Activated CD4-positive, alpha-beta memory T cell treated with anti-CD3 and anti-CD28 coated beads for 36 hours (primary cell): ENCODE measurements around the gene ROR1. TPM values are rescaled to one million over a fixed set of nuclear protein-coding genes. Genes with fewer than 3 reads are reported as not detected.

ENCODE experiments used
- CTCF ChIA-PET: fragments of 350-600 bp; sonication (Branson Sonifier 250); formaldehyde crosslinking; loops from one replicate; lab custom pipeline; 2021; ENCODE audit warnings: antibody characterized with exemption, inconsistent platforms; lab: Charles Lee
- POLR2A ChIA-PET: fragments of 350-600 bp; sonication (Branson Sonifier 250); formaldehyde crosslinking; loops from one replicate; lab custom pipeline; 2021; ENCODE audit warnings: antibody characterized with exemption; lab: Charles Lee
- DNase-seq: peaks from one replicate; pipeline ENCODE4 v3.0.0-alpha.2; 2020
- H3K27ac Mint-ChIP-seq: one replicate; pipeline ENCODE4 v1.8.0; 2021; ENCODE audit warnings: mixed read lengths
- H3K27me3 Mint-ChIP-seq: one replicate; pipeline ENCODE4 v1.8.0; 2021; ENCODE audit warnings: mixed read lengths
- H3K36me3 Mint-ChIP-seq: one replicate; pipeline ENCODE4 v1.8.0; 2021; ENCODE audit warnings: mixed read lengths
- H3K4me1 Mint-ChIP-seq: one replicate; pipeline ENCODE4 v1.8.0; 2021; ENCODE audit warnings: low read depth, mixed read lengths
- H3K4me3 Mint-ChIP-seq: one replicate; pipeline ENCODE4 v1.8.0; 2021; ENCODE audit warnings: mild to moderate bottlenecking, mixed read lengths
- H3K9me3 Mint-ChIP-seq: one replicate; pipeline ENCODE4 v1.8.0; 2021; ENCODE audit warnings: mixed read lengths
- intact Hi-C: fragments of 100-400 bp; cut with micrococcal nuclease; formaldehyde crosslinking; loops from one replicate; pipeline ENCODE4 v1.15.1; 2023
- total RNA-seq, 2 experiments: library from RNA; stranded (reverse); gene quantifications; one replicate each; pipeline ENCODE4 v1.2.3, GENCODE V29; 2021

The ROR1 gene
- total RNA-seq, 2 experiments from 2014 or later: 0.10 to 0.12 TPM

DNA sequence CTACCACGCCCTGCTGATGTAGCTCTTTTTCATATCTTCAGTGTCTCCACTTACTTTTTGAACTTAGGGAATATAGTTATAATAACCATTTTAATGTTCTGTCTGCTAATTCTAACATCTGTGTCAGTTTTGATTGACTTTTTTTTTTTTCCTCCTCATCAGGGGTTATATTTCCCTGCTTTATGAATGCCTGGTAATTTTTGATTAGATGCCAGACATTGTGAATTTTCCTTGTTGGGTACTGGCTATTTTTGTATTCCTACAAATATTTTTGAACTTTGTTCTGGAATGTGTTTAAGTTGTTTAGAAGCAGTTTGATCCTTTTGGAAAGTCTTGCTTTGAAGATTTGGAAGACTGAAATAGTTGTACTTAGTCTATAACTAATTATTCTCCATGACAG lies 82.1 kb downstream of the ROR1 start:
- no peaks in the 10 kb centered on the region for H3K4me1 Mint-ChIP-seq

GRCh38 chr1:63856924-63857323 lies 83.1 kb downstream of the ROR1 start:
- CTCF ChIA-PET: no interaction called here
- intact Hi-C loops: no loop called here
- Mint-ChIP-seq H3K4me3 (no peak overlapping the region), H3K9me3 (peaks cover 15% of the 10 kb centered on the region), H3K36me3 (no peaks in the 10 kb centered on the region), H3K27me3 (peaks cover 2% of the 10 kb centered on the region), H3K27ac (no peak overlapping the region), H3K4me1 (no peaks in the 10 kb centered on the region)
- POLR2A ChIA-PET: no interaction called here
- no peak for DNase-seq

More for the DNA sequence above, 82.1 kb downstream of the ROR1 start:
- H3K4me3 Mint-ChIP-seq: no peak overlapping the region
- H3K27me3 Mint-ChIP-seq: peaks cover 2% of the 10 kb centered on the region
- H3K9me3 Mint-ChIP-seq: peaks cover 15% of the 10 kb centered on the region
- intact Hi-C loops: no loop called here
- no peaks in the 10 kb centered on the region for H3K36me3 Mint-ChIP-seq
- CTCF ChIA-PET: no interaction called here
- no peak overlapping the region for H3K27ac Mint-ChIP-seq
- POLR2A ChIA-PET: no interaction called here
- DNase-seq: no peak

DNA sequence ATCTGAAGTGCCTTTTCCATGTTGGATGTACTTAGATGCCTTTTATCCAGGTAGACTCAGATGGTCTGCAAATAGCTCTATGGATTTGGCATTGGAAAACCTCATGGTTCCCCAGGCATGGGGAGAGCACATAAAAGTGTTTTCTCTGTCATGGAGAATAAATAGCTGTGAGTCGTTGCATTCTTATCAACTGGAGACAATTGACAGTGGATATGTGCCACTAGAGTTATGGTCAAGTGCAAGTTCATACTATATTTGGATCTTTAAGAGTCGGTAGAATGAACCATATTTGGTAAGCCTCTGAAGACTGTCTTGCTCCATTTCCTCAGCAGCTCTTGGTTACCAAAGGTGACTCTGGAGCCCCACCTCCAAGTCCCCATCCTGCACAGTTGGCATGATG lies 83.7 kb downstream of the ROR1 start:
- Mint-ChIP-seq H3K36me3 (no peaks in the 10 kb centered on the region), H3K4me1 (no peaks in the 10 kb centered on the region), H3K27ac (no peak overlapping the region), H3K4me3 (no peak overlapping the region), H3K9me3 (peaks cover 15% of the 10 kb centered on the region), H3K27me3 (peaks cover 3% of the 10 kb centered on the region)
- POLR2A ChIA-PET: no interaction called here
- intact Hi-C loops: no loop called here
- CTCF ChIA-PET: no interaction called here
- DNase-seq: no peak

GRCh38 chr1:63858153-63858552 lies 84.3 kb downstream of the ROR1 start:
- CTCF ChIA-PET: no interaction called here
- POLR2A ChIA-PET: no interaction called here
- intact Hi-C loops: no loop called here
- H3K4me1 Mint-ChIP-seq: no peaks in the 10 kb centered on the region
- peaks cover 15% of the 10 kb centered on the region for H3K9me3 Mint-ChIP-seq
- H3K4me3 Mint-ChIP-seq: no peak overlapping the region
- DNase-seq: no peak
- peaks cover 3% of the 10 kb centered on the region for H3K27me3 Mint-ChIP-seq
- no peak overlapping the region for H3K27ac Mint-ChIP-seq
- H3K36me3 Mint-ChIP-seq: no peaks in the 10 kb centered on the region

DNA sequence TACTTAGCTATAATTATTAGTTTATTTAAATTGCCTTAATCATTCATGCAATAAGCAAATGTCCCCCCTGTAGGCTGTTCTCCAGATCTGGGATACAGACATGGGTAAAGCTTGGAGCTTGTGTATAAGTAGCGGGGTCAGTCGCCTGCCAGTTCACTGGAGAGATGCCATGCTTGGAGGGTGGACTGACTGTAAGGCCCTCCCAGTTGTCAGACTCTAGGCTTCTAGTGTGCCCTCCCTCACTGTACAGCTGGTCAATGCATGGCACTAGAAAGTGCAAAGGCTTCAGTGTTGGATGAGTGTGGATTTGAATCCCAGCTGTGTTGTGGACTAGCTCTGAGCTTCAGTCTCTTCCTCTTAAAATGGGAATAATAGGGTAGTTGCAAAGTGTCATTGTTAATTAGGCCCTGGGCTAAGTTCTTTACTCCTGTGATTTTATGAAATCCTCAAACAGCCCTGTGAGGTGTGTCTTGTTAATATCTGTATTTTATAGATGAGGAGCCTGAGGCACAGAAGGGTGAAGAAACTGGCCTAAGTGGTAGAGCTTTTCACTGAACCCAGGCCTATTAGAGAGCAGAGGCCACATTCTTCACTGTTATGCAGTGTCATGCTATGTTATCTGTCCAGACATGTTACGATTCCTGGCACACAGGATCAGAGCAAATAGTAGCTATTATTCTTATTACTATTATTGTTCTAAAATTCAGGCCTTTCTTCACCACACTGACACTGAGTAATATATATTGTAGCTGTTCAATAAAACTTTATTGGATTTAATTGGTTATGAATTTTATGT lies 85.9 kb downstream of the ROR1 start:
- no peak overlapping the region for H3K4me3 Mint-ChIP-seq
- POLR2A ChIA-PET: no interaction called here
- H3K9me3 Mint-ChIP-seq: peaks cover 15% of the 10 kb centered on the region
- no peak overlapping the region for H3K27ac Mint-ChIP-seq
- no peak for DNase-seq
- no peaks in the 10 kb centered on the region for H3K36me3 Mint-ChIP-seq
- CTCF ChIA-PET: no interaction called here
- H3K27me3 Mint-ChIP-seq: peaks cover 3% of the 10 kb centered on the region
- no peaks in the 10 kb centered on the region for H3K4me1 Mint-ChIP-seq
- intact Hi-C loops: no loop called here

DNA sequence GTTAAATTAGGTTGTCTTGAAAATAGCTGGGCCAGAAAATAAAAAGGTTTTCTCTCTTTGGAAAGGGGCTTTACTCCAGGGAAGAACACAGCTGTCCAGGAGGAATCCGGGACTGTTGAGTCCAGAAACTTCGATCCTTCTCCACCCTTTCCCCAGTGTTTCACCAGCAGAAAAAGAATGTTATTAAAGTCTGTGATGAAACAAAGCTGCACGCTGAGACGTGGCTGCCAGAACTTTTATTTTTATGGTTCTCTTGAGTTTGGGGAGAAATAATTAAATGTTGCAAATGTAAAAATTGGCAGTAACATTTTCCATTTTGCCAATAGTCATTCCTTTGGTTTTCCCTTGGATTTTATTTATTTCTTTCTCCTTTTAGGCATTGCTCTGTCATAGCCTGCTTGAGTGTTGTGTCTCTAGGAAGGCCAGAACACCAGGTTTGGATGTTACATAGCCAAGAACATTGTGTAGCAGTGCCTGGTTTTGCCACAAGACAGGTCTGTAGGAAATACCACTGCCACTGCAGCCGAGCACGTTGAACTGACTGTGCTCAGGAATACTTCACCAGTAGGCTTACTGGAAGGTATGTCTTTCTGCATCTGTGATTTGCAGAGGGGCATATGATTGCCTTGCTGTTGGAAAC lies 87.4 kb downstream of the ROR1 start:
- H3K36me3 Mint-ChIP-seq: no peaks in the 10 kb centered on the region
- intact Hi-C loops: no loop called here
- ChIA-PET POLR2A (interaction anchor here (0.6 kb wide), 1 partner anchor 14 kb away, joined by 3 read pairs; no protein-coding TSS in a partner anchor), CTCF (no interaction called here)
- no peak overlapping the region for H3K4me3 Mint-ChIP-seq
- H3K9me3 Mint-ChIP-seq: peaks cover 7% of the 10 kb centered on the region
- DNase-seq: no peak
- no peak overlapping the region for H3K27ac Mint-ChIP-seq
- H3K4me1 Mint-ChIP-seq: no peaks in the 10 kb centered on the region
- peaks cover 3% of the 10 kb centered on the region for H3K27me3 Mint-ChIP-seq

DNA sequence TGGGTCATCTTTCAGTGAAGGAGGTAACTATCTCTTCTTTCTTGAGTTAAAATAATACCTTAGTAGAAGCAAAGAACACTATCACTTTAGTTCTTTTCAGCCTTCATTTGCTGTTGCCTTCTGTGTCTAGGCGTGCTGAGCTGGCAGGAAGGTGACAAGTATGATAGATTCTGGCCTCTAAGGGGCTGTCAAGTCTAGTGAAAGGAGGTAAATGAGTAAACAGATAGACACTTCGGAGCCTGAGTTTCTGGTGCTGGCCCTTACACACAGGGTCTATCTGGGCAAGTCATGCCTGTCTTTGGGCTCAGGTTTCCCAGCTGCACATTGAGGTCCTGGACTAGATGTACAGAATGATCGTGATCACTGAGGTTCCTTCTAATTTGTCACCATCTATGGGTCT lies 89.3 kb downstream of the ROR1 start:
- H3K9me3 Mint-ChIP-seq: no peaks in the 10 kb centered on the region
- POLR2A ChIA-PET: no interaction called here
- no peak for DNase-seq
- intact Hi-C loops: no loop called here
- peaks cover 3% of the 10 kb centered on the region for H3K27me3 Mint-ChIP-seq
- H3K27ac Mint-ChIP-seq: no peak overlapping the region
- H3K4me1 Mint-ChIP-seq: no peaks in the 10 kb centered on the region
- no peaks in the 10 kb centered on the region for H3K36me3 Mint-ChIP-seq
- CTCF ChIA-PET: no interaction called here
- no peak overlapping the region for H3K4me3 Mint-ChIP-seq

DNA sequence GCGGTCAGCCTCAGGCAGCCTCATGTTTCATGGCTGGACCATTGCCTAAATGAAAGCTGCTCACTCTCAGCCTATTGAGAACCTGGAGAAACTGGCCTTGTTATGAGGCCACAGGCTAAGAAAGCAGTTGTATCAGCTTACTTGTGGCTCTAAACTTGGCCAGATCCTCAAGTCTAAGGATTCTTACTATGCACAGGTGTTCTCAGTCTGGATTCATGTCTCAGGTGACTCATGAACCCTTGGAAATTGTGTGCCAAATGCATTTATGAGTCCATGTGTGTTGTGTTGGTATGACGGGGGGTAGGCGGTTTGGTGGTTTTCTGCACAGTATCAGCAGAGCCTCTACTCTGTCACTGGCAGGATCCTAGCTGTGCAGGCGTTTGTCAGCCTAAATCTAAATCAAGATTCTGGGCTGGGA lies 90.4 kb downstream of the ROR1 start:
- Mint-ChIP-seq H3K4me3 (no peak overlapping the region), H3K27me3 (peaks cover 3% of the 10 kb centered on the region), H3K9me3 (no peaks in the 10 kb centered on the region), H3K27ac (no peak overlapping the region), H3K4me1 (no peaks in the 10 kb centered on the region), H3K36me3 (no peaks in the 10 kb centered on the region)
- CTCF ChIA-PET: no interaction called here
- POLR2A ChIA-PET: no interaction called here
- no peak for DNase-seq
- intact Hi-C loops: no loop called here

DNA sequence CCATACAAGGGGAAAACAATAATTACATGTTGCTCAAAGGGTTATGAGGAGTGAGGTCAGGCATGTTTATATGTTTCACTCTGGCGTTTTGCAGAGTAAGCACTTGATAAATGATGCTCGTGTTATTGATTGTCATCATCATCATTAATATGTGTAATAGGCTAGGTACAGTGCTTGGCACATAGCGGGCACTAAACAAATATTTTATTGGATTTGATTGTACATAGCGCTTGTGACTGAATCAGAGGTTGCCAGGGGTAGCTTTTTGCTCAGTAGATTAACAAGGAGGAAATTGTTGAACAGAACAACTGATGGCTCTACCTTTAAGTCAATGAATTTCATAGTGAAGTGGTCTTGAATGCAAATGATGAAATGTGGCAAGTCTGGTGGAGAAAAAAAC lies 91.7 kb downstream of the ROR1 start:
- Mint-ChIP-seq H3K4me1 (no peaks in the 10 kb centered on the region), H3K27ac (no peak overlapping the region), H3K36me3 (no peaks in the 10 kb centered on the region), H3K4me3 (no peak overlapping the region), H3K27me3 (peaks cover 4% of the 10 kb centered on the region), H3K9me3 (no peaks in the 10 kb centered on the region)
- no peak for DNase-seq
- CTCF ChIA-PET: no interaction called here
- intact Hi-C loops: no loop called here
- POLR2A ChIA-PET: no interaction called here

GRCh38 chr1:63866084-63866483 lies 92.3 kb downstream of the ROR1 start:
- Mint-ChIP-seq H3K4me1 (no peaks in the 10 kb centered on the region), H3K27me3 (peaks cover 2% of the 10 kb centered on the region), H3K27ac (no peak overlapping the region), H3K4me3 (no peak overlapping the region), H3K36me3 (no peaks in the 10 kb centered on the region), H3K9me3 (no peaks in the 10 kb centered on the region)
- POLR2A ChIA-PET: no interaction called here
- no peak for DNase-seq
- CTCF ChIA-PET: no interaction called here
- intact Hi-C loops: no loop called here

- H3K4me3 Mint-ChIP-seq: no peak overlapping the region
- no peaks in the 10 kb centered on the region for H3K9me3 Mint-ChIP-seq
- no peak overlapping the region for H3K27ac Mint-ChIP-seq
- intact Hi-C loops: no loop called here
- ChIA-PET POLR2A (no interaction called here), CTCF (no interaction called here)
- DNase-seq: no peak
- peaks cover 1% of the 10 kb centered on the region for H3K27me3 Mint-ChIP-seq
- no peaks in the 10 kb centered on the region for H3K36me3 Mint-ChIP-seq
- H3K4me1 Mint-ChIP-seq: no peaks in the 10 kb centered on the region
These were observed 93.8 kb downstream of the ROR1 start for GRCh38 chr1:63867429-63868176.

- POLR2A ChIA-PET: no interaction called here
- no peak overlapping the region for H3K4me3 Mint-ChIP-seq
- H3K27ac Mint-ChIP-seq: no peak overlapping the region
- intact Hi-C loops: no loop called here
- no peaks in the 10 kb centered on the region for H3K36me3 Mint-ChIP-seq
- no peak for DNase-seq
- CTCF ChIA-PET: no interaction called here
- H3K4me1 Mint-ChIP-seq: no peaks in the 10 kb centered on the region
- H3K27me3 Mint-ChIP-seq: peaks cover 1% of the 10 kb centered on the region
- H3K9me3 Mint-ChIP-seq: no peaks in the 10 kb centered on the region
These were observed 94.5 kb downstream of the ROR1 start for GRCh38 chr1:63868268-63868781.
